ENCODE measurements around the gene EXOC4. TPM values are rescaled to one million over a fixed set of nuclear protein-coding genes. Genes with fewer than 3 reads are reported as not detected.

The EXOC4 gene
- polyA plus RNA-seq, 1 experiment: 45.9 TPM

- ChIA-PET POLR2A (no interaction called here), CTCF (no interaction called here)
- Histone ChIP-seq H3K27me3 (ENCODE audit: control insufficient read depth, insufficient read depth, low read length) (no peaks in the 10 kb centered on the region), H3K4me3 (ENCODE audit: low read depth, low read length) (no peak overlapping the region), H3K36me3 (ENCODE audit: control insufficient read depth, insufficient read depth, low read length) (no peaks in the 10 kb centered on the region)
- DNase-seq (ENCODE audit: low read depth): no peak
- TF ChIP-seq CTCF (IDR thresholded peaks at IDR 0.05; ENCODE audit: insufficient read depth, low read depth, low read length): no peak
Observed at GRCh38 chr7:134051020-134051419, 798.1 kb downstream of the EXOC4 start.

GRCh38 chr7:134056816-134057215 is 803.9 kb downstream of the EXOC4 start:
- ChIA-PET POLR2A (no interaction called here), CTCF (interaction anchor here (1.1 kb wide), 1 partner anchor 9 kb away, joined by 3 read pairs; no protein-coding TSS in a partner anchor)
- Histone ChIP-seq H3K36me3 (ENCODE audit: control insufficient read depth, insufficient read depth, low read length) (no peaks in the 10 kb centered on the region), H3K27me3 (ENCODE audit: control insufficient read depth, insufficient read depth, low read length) (no peaks in the 10 kb centered on the region), H3K4me3 (ENCODE audit: low read depth, low read length) (no peak overlapping the region)
- DNase-seq (ENCODE audit: low read depth): no peak
- no peak for TF ChIP-seq CTCF (IDR thresholded peaks at IDR 0.05; ENCODE audit: insufficient read depth, low read depth, low read length)

- ChIA-PET POLR2A (no interaction called here), CTCF (interaction anchor here (0.6 kb wide), 1 partner anchor 1348 kb away, joined by 3 read pairs; no protein-coding TSS in a partner anchor)
- no peak for DNase-seq (ENCODE audit: low read depth)
- no peak for TF ChIP-seq CTCF (IDR thresholded peaks at IDR 0.05; ENCODE audit: insufficient read depth, low read depth, low read length)
- no peaks in the 10 kb centered on the region for H3K36me3 ChIP-seq (ENCODE audit: control insufficient read depth, insufficient read depth, low read length)
- no peaks in the 10 kb centered on the region for H3K27me3 ChIP-seq (ENCODE audit: control insufficient read depth, insufficient read depth, low read length)
- no peak overlapping the region for H3K4me3 ChIP-seq (ENCODE audit: low read depth, low read length)
Observed at GRCh38 chr7:134058521-134058920, 805.6 kb downstream of the EXOC4 start.

- Histone ChIP-seq H3K4me3 (ENCODE audit: low read depth, low read length) (no peak overlapping the region), H3K36me3 (ENCODE audit: control insufficient read depth, insufficient read depth, low read length) (no peaks in the 10 kb centered on the region), H3K27me3 (ENCODE audit: control insufficient read depth, insufficient read depth, low read length) (no peaks in the 10 kb centered on the region)
- ChIA-PET CTCF (no interaction called here), POLR2A (no interaction called here)
- TF ChIP-seq CTCF (IDR thresholded peaks at IDR 0.05; ENCODE audit: insufficient read depth, low read depth, low read length): no peak
- DNase-seq (ENCODE audit: low read depth): no peak
Observed at GRCh38 chr7:134058980-134059379, 806.1 kb downstream of the EXOC4 start.

GRCh38 chr7:134059921-134060320 is 807.0 kb downstream of the EXOC4 start:
- ChIA-PET POLR2A (no interaction called here), CTCF (no interaction called here)
- no peak for DNase-seq (ENCODE audit: low read depth)
- no peak for TF ChIP-seq CTCF (IDR thresholded peaks at IDR 0.05; ENCODE audit: insufficient read depth, low read depth, low read length)
- H3K4me3 ChIP-seq (ENCODE audit: low read depth, low read length): no peak overlapping the region
- no peaks in the 10 kb centered on the region for H3K27me3 ChIP-seq (ENCODE audit: control insufficient read depth, insufficient read depth, low read length)
- H3K36me3 ChIP-seq (ENCODE audit: control insufficient read depth, insufficient read depth, low read length): no peaks in the 10 kb centered on the region
